ENCODE results near the gene FBXO30.

- TF ChIP-seq BHLHE40 (IDR thresholded peaks at IDR 0.05; ENCODE audit: borderline replicate concordance) (no peak), SP1 (IDR thresholded peaks at IDR 0.05) (no peak), ZNF384 (IDR thresholded peaks at IDR 0.05) (no peak), FOXM1 (IDR thresholded peaks at IDR 0.05; ENCODE audit: borderline replicate concordance) (no peak), PKNOX1 (IDR thresholded peaks at IDR 0.05) (no peak), SUZ12 (IDR thresholded peaks at IDR 0.05) (no peak), FOXA1 (IDR thresholded peaks at IDR 0.05) (no peak)
Observed at GRCh38 chr6:145784683-145785082, 29.9 kb downstream of the FBXO30 start.

Data from HEK293T (cell line).